Panc1 (cell line): Measurements from ENCODE around the gene TSHZ2. TPM values are rescaled to one million over a fixed set of nuclear protein-coding genes. Genes with fewer than 3 reads are reported as not detected.
A peak's percentile ranks its signal among the peaks of the same experiment; 100 is the strongest.

Source experiments
- ATAC-seq: fragments of 200-7000 bp; cut with Tn5 transposase; 2 replicates; pipeline ENCODE4 v1.9.1; 2020; ENCODE audit warnings: mild to moderate bottlenecking, moderate library complexity
- BruUV-seq: library from RNA; stranded (reverse); fragments of 400-500 nt; replicated peaks from 2 replicates; lab custom pipeline; 2021; lab: Mats Ljungman, UMichigan
- CTCF ChIA-PET: fragments of 300-600 bp; sonication (Branson Sonifier 250); formaldehyde crosslinking; loops from one replicate; lab custom pipeline; 2022; ENCODE audit warnings: antibody characterized with exemption; lab: Charles Lee
- POLR2A ChIA-PET: fragments of 300-600 bp; sonication (Branson Sonifier 250); formaldehyde crosslinking; loops from one replicate; lab custom pipeline; 2022; ENCODE audit warnings: antibody characterized with exemption; lab: Charles Lee
- DNase-seq: peaks from one replicate; pipeline ENCODE4 v3.0.0-alpha.2; 2010; ENCODE audit warnings: low read depth, low spot score
- H3K27ac ChIP-seq: 2 replicates; pipeline ENCODE4 v1.5.1; 2011; ENCODE audit warnings: mild to moderate bottlenecking, low read length, inconsistent platforms
- H3K27me3 ChIP-seq: fragments of 200-500 bp; sonication (Bioruptor generic); 2 replicates; pipeline ENCODE4 v1.6.0; 2014; ENCODE audit warnings: low read length, inconsistent platforms; ENCODE audit not compliant: control insufficient read depth, insufficient read depth
- H3K36me3 ChIP-seq: fragments of 200-500 bp; sonication (Bioruptor generic); 2 replicates; pipeline ENCODE4 v1.5.1; 2014; ENCODE audit warnings: inconsistent platforms, mild to moderate bottlenecking, low read length, moderate library complexity; ENCODE audit not compliant: control insufficient read depth, insufficient read depth
- H3K4me1 ChIP-seq: 2 replicates; pipeline ENCODE4 v1.5.1; 2011; ENCODE audit warnings: inconsistent platforms, mild to moderate bottlenecking, low read length, moderate library complexity; ENCODE audit not compliant: control insufficient read depth, insufficient read depth
- H3K4me3 ChIP-seq, 2 experiments: 2 replicates each; pipeline ENCODE4 v1.5.1; 2011 to 2012; ENCODE audit warnings: low read depth in 2 of 2, low read length in 2 of 2, mild to moderate bottlenecking in 2 of 2, inconsistent platforms in 1 of 2, moderate library complexity in 1 of 2
- H3K9me3 ChIP-seq: fragments of 200-500 bp; sonication (Bioruptor generic); 2 replicates; pipeline ENCODE4 v1.5.1; 2014; ENCODE audit warnings: low read depth, mild to moderate bottlenecking, inconsistent platforms, low read length, moderate library complexity; ENCODE audit not compliant: control insufficient read depth, insufficient read depth
- CTCF ChIP-seq: fragments of 450-650 bp; IDR thresholded peaks from 2 replicates; pipeline ENCODE4 v1.5.1; 2017; ENCODE audit warnings: mild to moderate bottlenecking
- POLR2AphosphoS5 ChIP-seq: IDR thresholded peaks from 2 replicates; pipeline ENCODE4 v1.6.1; 2012; ENCODE audit warnings: mild to moderate bottlenecking, low read depth, low read length, moderate library complexity
- REST ChIP-seq, 2 experiments: IDR thresholded peaks; 2 replicates each; pipeline ENCODE4 v1.6.1; 2011 to 2012; ENCODE audit warnings: low read depth in 2 of 2, control low read depth in 1 of 2, low read length in 1 of 2, mild to moderate bottlenecking in 1 of 2, moderate library complexity in 1 of 2; ENCODE audit not compliant: insufficient read depth in 1 of 2
- SIN3A ChIP-seq: IDR thresholded peaks from 2 replicates; pipeline ENCODE4 v1.6.1; 2012; ENCODE audit warnings: low read depth, mild to moderate bottlenecking, low read length, moderate library complexity, borderline replicate concordance; ENCODE audit not compliant: insufficient read depth
- TCF7L2 ChIP-seq: IDR thresholded peaks from 2 replicates; pipeline ENCODE4 v1.6.1; 2011; ENCODE audit warnings: mild to moderate bottlenecking, low read depth, low read length, inconsistent platforms
- in situ Hi-C: cut with HindIII; loops from 2 replicates; pipeline ENCODE4 v1.10.0; 2016; ENCODE audit warnings: low sequenced_read_pairs, low pct_unique_long_range_greater_than_20kb
- intact Hi-C: fragments of 100-400 bp; cut with micrococcal nuclease; formaldehyde crosslinking; loops from one replicate; pipeline ENCODE4 v1.10.0; 2022; ENCODE audit not compliant: unreplicated experiment
- total RNA-seq: library from RNA; stranded (reverse); gene quantifications from one replicate; pipeline ENCODE4 v1.2.1, GENCODE V29; 2021; ENCODE audit not compliant: unreplicated experiment

TSHZ2 gene
- total RNA-seq, 1 experiment from 2014 or later, result 0.36 TPM

- peaks cover 8% of the 10 kb centered on the region; the same call in 1 of the 2 replicates for H3K27me3 ChIP-seq
- DNase-seq (no peak), ATAC-seq (no peak)
- intact Hi-C loops (no loop called here), in situ Hi-C loops (no loop called here)
- no peak overlapping the region for H3K27ac ChIP-seq
- BruUV-seq, result no TSS peak
- ChIA-PET CTCF (no interaction called here), POLR2A (no interaction called here)
- no peaks in the 10 kb centered on the region for H3K4me1 ChIP-seq
- no peak overlapping the region for H3K4me3 ChIP-seq
- H3K9me3 ChIP-seq, result no peaks in the 10 kb centered on the region
- TF ChIP-seq POLR2AphosphoS5 (no peak), TCF7L2 (no peak), REST (IDR thresholded peaks at IDR 0.05; ENCODE audit: insufficient read depth in 1 of 2, low read depth in 2 of 2, low read length in 1 of 2) (no peak), SIN3A (no peak), CTCF (no peak)
- no peaks in the 10 kb centered on the region for H3K36me3 ChIP-seq
Measured at GRCh38 chr20:53183181-53183580, 211.0 kb downstream of the TSHZ2 start.

- DNase-seq (no peak), ATAC-seq (no peak)
- no peak overlapping the region for H3K4me3 ChIP-seq
- H3K27ac ChIP-seq, result no peak overlapping the region
- no peaks in the 10 kb centered on the region for H3K36me3 ChIP-seq
- H3K27me3 ChIP-seq, result peaks cover 9% of the 10 kb centered on the region; the same call in 1 of the 2 replicates
- in situ Hi-C loops, result no loop called here
- TF ChIP-seq TCF7L2 (no peak), CTCF (peak; percentile 21), SIN3A (no peak), POLR2AphosphoS5 (no peak), REST (IDR thresholded peaks at IDR 0.05; ENCODE audit: insufficient read depth in 1 of 2, low read depth in 2 of 2, low read length in 1 of 2) (no peak)
- intact Hi-C loops, result no loop called here
- ChIA-PET POLR2A (no interaction called here), CTCF (no interaction called here)
- BruUV-seq, result no TSS peak
- no peaks in the 10 kb centered on the region for H3K4me1 ChIP-seq
- no peaks in the 10 kb centered on the region for H3K9me3 ChIP-seq
Measured at GRCh38 chr20:53186635-53187034, 214.5 kb downstream of the TSHZ2 start.
